NCI-H774 (cell line): ENCODE measurements around the gene CD302.
"Not testable (repeated sequence)": the region's sequence is repeated elsewhere in the genome, so short reads cannot be mapped to it uniquely, and the experiment has no call there.

Experiments used
- DNase-seq: peaks from one replicate; lab custom pipeline; 2025; lab: John Stamatoyannopoulos, UW

Gene CD302

DNA sequence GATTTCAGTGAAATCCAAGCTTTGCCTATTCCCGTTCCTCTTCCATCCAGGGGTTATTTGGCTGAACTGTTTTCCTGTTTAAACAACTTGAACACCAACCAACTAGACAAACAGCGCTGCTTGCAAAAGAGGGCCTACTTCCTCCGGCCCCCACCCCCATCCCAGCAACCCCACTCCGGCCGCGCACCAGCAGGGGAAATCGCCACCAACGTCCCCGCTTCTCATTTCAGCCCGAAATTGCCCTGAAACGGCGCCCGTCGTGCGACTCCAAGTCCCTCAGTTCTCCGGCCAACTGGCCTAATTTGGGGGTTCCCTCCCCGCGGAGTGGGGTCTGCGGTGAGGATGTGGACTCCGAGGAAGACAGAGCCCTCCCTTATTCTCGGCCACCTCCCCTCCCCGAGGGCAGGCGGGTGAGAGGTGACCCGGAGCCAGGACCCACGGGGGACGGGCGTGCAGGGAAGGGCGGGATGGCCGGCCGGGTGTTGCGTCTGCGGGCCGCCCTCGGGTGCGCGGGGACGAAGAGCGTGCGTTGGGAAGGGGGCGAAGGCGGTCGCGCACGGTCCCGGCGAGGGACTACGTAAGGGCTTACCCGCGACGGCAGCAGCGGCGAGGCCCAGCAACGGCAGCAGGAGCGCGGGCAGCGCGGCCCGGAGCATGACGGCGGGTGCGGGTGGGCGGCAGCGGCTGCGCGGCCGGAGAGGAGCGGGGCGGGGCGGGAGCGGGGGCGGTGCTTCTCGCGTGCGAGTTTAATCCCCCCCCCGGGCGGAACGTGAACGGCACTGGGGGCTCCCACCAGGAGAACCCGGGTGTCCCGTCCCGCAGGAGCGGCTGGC lies at the start of gene CD302:
Gene CD302 (minus strand): TSS at position 666 of the 833 bp plus-strand sequence. CDS start 10 bp downstream, at position 656.
- peak; percentile 42 for DNase-seq

DNA sequence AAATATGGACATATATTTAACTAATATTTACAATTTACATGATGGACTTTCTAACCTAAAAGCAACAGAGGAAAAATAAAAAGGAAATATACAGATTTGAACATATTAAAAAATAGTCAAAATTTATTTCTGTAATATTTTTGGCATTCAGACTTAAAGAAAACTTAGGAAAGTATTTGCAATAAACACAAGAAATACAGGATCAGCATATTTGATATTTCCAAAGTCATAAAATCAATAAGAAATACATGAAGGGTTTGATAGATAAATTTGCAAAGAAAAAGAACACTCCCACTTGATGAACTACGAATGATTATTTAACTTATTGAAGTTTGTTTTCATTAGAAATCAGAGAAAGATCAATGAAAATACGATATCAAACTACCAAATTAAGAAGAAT lies 48.6 kb upstream of the CD302 start:
- no peak for DNase-seq

- no peak for DNase-seq
These were observed 42.6 kb upstream of the CD302 start for GRCh38 chr2:159840616-159841015.

DNA sequence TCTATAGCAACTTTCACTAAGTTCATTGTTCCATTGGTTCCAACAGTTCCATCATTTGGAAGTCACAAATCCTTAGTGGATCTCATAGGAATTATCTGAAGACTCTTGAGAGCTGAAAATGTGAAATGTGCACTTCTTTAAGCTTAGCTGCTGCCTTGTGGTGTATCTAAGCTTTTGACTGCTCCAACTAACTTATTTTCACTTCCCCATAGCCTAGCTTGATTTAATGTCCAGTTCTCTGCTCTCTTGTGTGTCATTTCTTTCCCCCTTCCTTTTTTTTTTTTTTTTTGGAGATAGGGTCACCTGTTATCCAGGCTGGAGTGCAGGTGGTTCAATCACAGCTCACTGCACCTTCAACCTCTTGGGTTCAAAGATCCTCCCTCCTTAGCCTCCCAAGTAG lies 34.9 kb upstream of the CD302 start:
- DNase-seq = no peak

DNA sequence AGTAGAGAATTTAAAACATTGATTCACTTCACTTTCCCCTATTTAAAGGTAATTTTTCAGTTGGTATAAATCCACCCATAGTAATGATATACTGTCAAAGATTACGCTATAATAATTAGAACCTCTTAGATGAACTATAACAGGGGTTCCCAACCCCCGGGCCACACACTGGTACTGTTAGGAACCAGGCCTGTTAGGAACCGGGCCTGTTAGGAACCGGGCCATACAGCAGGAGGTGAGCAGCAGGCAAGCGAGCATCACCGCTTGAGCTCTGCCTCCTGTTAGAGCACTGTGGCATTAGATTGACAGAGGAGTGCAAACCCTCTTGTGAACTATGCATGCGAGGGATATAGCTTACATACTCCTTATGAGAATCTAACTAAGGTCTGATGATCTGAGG lies 34.0 kb upstream of the CD302 start:
- no peak for DNase-seq

GRCh38 chr2:159829376-159829775 lies 31.4 kb upstream of the CD302 start:
- DNase-seq = no peak

GRCh38 chr2:159828738-159829137 lies 30.7 kb upstream of the CD302 start:
- no peak for DNase-seq

GRCh38 chr2:159822478-159822833 lies 24.4 kb upstream of the CD302 start:
- not testable (repeated sequence) for DNase-seq

- peak; percentile 31 for DNase-seq
These were observed 23.9 kb upstream of the CD302 start for GRCh38 chr2:159821775-159822477.

- no peak for DNase-seq
These were observed 20.9 kb upstream of the CD302 start for GRCh38 chr2:159818940-159819339.

DNA sequence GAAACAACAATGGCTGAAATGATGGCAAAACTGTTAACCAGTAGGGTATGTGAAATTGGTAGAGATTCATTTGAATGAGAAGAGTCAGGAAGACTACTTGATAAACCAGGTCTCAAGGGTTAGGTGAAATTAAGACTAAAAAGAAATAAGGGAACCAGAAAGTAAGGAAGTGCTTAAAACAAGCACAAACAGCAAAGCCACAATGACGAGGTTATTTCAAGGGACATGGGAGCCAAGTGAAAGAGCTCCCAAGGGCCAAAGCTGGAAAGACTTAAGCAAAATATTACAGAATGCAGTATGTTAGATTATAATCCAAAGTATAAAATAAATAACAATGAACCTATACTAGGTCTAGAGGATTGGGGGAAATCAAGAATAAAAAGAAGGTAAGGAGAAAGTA lies 19.3 kb upstream of the CD302 start:
- no peak for DNase-seq

DNA sequence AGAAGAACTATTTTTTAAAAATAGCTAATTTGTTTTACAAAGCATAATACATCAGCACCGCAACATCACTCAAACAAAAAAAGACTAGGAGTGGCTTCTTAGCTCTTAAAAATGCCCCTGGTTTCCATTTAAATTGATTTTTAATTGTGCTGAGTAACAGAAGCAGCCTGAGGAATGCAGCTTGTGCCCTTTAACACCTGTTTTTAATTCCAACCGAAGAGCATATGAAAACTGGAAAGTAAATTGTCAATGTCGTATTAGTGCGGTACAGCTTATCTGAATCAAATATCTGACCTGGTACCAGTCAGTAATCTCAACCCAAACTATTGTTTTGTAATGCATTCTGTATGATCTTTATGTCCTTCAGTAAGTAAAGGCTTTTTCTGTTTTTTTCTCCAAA lies 13.2 kb upstream of the CD302 start:
- no peak for DNase-seq

- no peak for DNase-seq
These were observed 10.0 kb upstream of the CD302 start for GRCh38 chr2:159808032-159808425.

DNA sequence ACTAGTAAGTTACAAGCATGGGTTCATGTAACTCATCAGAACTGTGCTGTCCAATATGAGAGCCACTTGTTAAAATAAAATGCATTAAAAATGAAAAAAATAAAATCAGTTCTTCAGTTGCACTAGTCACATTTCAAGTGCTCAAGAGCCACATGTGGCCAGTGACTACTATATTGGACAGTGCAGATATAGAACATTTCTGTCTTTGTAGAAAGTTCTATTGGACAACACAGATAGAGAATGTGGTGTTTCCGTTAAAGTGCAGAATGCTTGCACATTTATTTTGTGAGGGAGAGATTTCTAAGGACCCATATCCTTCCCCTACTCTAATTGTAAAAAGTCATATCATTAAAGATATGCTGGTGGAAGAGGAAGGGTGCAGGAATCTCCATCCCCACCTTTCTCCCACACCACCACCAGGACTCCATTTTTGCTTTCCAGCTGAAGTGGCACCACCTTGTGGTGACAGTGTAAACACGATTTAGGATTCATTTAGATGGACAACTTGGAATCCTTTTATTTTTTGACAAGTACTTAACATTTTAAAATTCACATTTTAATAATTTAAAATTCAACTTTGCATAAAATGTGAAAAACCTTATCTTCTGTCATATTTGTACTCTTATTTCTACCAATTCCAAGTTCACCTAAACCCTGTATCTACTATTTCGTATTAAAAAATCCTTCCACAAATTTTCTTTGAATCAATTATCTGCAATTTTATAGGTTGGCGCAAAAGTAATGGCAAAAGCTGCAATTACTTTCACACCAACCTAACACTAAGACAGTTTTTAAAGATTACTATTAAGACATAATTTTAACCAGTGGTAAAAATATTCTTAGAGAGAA lies 9.4 kb upstream of the CD302 start:
- no peak for DNase-seq

DNA sequence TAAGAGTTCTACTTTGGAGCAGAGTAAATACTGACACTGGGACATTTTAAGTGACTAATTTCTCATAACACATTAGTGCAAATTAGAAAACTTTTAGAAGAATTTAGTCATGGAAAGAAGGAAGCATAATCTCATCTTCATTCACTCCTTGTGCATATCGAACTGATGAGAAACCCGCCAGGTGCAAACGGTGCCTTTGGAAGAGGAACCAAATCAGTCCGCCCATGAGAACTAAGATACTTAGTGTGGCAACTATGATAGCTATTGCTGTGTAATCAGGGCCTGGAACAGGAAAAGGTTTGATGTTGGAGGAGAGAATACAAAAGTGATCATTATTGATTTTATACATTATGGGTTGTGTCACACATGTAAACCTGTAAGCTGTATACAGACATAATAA lies 6.9 kb upstream of the CD302 start:
- DNase-seq = no peak

DNA sequence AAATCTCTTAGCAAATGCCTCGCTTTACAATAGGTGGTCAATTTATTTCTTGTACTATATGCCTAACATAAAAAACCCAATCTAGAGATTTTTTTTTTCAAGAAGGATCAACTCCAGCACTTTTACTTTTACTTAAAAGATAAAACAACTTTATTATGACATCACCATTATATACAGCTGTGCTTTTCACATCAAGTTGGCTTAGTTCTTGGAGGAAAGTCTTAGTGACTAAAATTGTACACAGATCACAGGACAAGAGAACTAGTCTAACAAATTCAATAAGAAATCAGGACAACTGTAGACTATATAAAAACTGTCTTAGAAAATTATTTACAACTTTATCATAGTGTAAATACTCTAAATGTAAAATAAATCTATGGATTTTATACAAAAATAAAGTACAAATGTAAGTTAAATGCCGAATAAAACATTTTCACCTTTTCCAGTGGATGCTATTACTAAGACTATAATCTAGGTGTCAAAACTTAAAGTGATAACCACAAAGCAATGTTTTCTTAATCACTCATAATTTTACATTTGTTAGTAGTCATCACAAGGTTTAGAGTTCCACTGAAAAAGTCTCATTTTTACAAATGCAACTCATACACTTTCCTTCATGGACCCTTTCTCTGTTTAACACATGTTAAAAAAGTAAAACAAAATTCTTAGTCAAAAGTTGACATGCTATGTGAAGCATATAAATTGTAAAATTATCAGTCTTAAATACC lies 5.4 kb upstream of the CD302 start:
- DNase-seq = no peak

DNA sequence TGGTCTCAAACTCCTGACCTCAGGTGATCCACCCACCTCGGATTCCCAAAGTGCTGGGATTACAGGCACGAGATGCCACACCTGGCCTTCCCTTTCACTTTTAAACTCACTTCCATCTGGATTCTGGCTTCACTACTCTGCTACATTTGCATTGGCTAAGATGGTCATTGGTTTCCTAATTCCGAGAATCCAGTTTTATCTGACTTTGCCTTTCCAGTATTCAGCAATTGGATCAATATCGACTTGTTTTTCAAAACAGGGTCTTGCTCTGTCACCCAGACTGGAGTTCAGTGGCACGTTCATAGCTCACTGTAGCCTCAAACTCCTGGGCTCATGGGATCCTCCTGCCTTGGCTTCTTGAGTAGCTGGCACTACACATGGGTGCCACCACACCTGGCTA lies 4.7 kb upstream of the CD302 start:
- DNase-seq = no peak

- no peak for DNase-seq
These were observed 1.8 kb upstream of the CD302 start for GRCh38 chr2:159799833-159800232.

DNA sequence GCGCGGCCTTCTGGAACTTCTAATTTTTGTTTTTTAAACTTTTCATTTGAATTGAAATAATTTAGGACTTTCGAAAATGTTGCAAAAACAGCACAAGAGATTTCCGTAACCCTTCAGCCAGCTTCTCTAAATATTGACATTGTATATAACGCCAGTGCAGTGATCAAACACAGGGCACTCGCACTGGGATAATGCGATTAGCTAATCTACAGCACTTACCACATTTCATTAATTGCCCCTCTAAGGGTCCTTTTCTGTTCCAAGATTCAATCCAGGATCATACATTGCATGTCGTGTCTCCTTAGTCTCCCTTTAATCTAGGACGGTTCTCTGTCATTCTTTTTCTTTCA lies 343 bp upstream of the CD302 start:
- peak; percentile 36 for DNase-seq

GRCh38 chr2:159797225-159797542 lies 824 bp downstream of the CD302 start:
- DNase-seq = no peak

GRCh38 chr2:159795841-159796690 lies 1.9 kb downstream of the CD302 start:
- no peak for DNase-seq
